Retinal pigment epithelial cell (primary cell): ENCODE data around the gene SPTAN1.

Experiments
- DNase-seq: peaks from one replicate; pipeline ENCODE4 v3.0.0-alpha.2; 2010; ENCODE audit warnings: low read depth
- H3K4me3 ChIP-seq: 2 replicates; pipeline ENCODE4 v1.5.1; 2011; ENCODE audit warnings: mild to moderate bottlenecking, low read length, control low read depth, moderate library complexity
- CTCF ChIP-seq: conservative IDR thresholded peaks from 2 replicates; pipeline ENCODE4 v1.5.1; 2011; ENCODE audit warnings: low read depth, low read length, control low read depth, inconsistent platforms

The SPTAN1 gene

GRCh38 chr9:128587453-128587852, 35.1 kb downstream of the SPTAN1 start:
- DNase-seq = no peak
- TF ChIP-seq CTCF = no peak
- no peak overlapping the region for H3K4me3 ChIP-seq

DNA sequence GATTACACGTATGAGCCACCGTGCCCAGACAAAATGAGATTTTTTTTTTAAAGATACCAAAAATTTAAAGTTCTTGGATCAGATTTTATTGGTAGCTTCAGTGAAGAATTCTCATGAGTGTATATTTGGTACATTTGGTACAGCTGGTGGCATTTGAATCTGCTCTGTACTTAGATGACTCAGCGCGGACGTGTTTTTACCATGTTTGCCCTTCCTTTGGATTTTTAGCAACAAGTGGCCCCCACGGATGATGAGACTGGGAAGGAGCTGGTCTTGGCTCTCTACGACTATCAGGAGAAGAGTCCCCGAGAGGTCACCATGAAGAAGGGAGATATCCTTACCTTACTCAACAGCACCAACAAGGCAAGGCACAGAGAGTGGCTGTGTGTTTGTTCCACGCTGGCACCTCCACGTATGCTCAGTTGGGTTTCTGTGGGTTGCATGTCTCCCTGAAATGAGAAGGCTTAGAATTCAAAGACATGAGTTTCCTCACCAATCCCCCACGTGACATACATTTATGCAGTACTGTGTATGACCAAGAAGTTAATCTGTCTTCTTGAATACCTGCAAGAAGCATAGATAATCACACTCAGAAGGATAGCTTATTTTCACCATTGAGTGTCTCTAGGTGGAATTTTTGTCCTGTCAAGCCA, 36.3 kb downstream of the SPTAN1 start:
- no peak for TF ChIP-seq CTCF
- no peak for DNase-seq
- H3K4me3 ChIP-seq = no peak overlapping the region

GRCh38 chr9:128593039-128593438, 40.7 kb downstream of the SPTAN1 start:
- no peak for DNase-seq
- H3K4me3 ChIP-seq = no peak overlapping the region
- no peak for TF ChIP-seq CTCF

DNA sequence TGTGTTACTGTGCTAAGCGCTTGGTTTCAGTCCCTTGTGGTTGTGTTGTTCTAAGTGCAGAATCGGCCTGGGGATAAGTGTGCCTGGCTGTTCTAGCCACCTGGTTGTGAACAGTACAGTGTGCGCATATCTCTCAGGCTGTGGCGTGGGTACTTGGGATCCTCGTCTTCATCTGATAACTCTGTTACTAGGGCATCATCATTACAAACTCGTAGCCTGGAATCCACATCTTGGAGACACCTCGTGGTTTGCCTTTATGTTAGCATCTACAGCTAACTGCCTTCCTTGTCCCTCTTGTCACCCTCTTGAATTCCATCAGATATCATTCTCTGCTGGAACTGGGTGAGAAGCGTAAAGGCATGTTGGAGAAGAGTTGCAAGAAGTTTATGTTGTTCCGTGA, 41.5 kb downstream of the SPTAN1 start:
- no peak overlapping the region for H3K4me3 ChIP-seq
- TF ChIP-seq CTCF = no peak
- no peak for DNase-seq

DNA sequence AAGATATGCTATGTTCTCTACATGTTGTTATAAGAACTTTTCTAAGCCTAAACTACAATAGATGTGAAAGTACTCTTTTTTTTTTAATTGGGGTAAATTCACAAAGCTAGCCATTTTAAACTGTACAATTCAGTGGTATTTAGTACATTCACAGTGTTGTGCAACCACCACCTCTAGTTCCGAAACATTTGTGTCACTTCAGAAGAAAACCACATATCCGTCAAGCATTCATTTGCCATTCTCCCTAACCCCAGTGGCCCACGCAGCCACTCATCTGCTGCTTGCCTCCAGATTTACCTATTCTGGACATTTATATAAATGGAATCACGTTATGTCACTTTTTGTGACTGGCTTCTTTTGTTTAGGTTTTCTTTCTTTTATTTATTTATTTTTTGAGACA, 43.1 kb downstream of the SPTAN1 start:
- no peak for TF ChIP-seq CTCF
- no peak overlapping the region for H3K4me3 ChIP-seq
- DNase-seq = no peak

DNA sequence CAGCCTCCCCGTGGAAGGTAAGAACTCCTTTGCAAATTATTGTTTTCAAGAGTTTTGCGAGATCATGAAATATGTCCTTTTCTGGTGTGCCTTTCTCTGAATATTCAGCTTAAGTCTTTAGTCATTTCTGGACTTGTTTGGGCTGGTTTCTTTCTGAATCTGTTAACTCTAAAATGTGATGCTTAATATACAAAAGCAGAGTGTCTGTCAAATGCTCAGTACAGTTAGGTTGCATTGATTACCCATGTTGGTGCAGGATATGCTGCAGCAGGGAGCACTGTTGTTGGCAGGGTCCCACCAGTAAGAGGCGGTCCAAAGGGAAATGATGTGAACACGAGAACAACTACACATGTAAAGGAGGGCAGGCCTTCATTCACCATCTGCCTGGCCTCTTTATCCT, 47.7 kb downstream of the SPTAN1 start:
- H3K4me3 ChIP-seq = no peak overlapping the region
- no peak for TF ChIP-seq CTCF
- no peak for DNase-seq

- TF ChIP-seq CTCF = no peak
- DNase-seq = no peak
- H3K4me3 ChIP-seq = no peak overlapping the region
Measured at GRCh38 chr9:128603697-128604096, 51.3 kb downstream of the SPTAN1 start.
